GM21528 (cell line): ENCODE results near the gene ERGIC1.

Source experiments
- ATAC-seq: cut with Tn5 transposase; IDR thresholded peaks from one replicate; pipeline ENCODE4 v1.9.1; 2021; ENCODE audit warnings: mild to moderate bottlenecking, moderate library complexity; ENCODE audit not compliant: unreplicated experiment, low FRiP score

ERGIC1 gene

DNA sequence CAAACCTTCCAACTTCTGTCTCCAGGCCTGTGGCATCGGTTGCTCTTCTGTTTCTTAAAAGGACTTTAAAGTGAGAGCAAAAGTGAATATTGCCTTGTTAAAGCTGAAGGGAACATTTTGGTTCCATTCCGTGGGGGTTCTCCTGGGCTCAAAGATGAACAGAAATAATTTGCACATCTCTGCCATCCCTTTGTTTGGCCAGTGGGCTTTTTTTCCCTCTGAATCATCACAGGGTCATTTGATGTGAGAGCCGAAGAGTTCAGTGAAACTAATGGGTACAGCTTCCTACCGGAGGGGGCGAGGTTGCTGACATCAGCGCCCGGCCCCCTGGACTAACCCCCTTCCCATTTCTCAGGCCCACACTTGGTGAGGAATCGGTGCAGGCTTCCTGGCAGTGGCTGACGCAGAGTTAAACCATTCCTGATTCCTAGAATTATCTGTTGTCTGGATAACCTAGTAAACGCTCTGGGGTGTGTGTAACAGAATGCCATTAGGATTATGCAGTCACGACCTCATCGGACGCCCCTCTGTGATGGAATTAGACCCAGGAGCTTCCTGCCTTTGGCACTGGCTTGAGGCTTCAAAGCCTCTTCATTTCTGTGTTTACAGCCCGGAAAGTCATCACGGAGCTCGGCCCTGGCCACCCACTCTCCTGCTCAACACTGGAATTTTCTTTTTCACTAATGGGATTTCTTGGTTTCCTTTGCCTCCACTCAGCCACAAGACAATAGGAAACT is 63.6 kb downstream of the ERGIC1 start:
- no peak for ATAC-seq

DNA sequence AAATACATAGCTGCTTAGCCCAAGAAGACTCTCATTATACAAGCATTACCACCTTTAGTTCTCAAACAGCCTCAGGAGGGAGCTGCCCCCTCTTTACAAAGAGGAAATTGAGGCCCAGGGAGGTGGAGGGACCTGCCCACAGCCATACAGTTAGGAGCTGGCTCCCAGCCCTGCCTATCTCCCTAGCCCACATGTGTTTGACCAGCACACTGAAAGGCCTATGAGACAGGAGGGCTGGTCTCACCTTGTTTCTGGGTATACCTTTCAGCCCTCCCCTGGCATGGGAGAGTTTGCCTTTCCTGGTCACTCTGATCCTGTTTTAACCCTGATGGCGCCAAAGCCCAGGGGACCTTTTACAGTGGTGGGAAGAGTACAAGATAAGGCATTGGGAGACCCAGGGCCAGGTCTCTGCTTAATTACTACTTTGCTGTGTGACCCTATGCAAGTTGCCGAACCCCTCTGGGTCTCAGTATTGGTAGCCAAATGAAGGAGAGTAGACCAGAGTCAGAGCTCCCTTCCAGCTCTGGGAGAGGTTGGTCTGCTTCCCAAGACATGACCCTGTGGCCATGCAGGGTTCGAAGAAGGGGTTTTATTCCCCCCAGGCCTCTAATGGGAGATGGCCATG is 64.3 kb downstream of the ERGIC1 start:
- no peak for ATAC-seq

DNA sequence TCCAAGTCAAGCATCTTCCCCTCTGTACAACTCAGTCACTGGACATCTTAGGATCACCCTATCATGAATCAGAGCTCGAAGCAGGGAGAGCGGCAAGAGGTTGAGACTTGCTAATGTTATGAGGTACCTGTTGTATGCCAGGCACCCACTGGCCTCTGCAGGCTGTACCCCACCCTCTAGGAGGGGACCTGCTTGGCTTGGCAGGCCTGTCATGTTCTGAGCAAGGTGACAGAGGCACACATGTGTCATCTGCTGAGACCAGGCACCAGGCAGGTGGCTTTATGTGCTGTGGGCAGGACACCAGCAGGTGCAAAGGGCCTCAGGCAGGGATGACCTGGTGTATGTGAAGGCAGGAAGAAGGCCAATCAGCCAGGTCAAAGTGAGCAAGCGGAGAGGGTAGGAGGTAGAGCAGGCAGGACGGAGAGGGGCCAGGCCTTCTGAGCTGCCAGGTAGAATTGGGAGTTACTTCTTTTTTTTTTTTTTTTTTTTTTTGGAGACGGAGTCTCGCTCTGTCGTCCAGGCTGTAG is 64.9 kb downstream of the ERGIC1 start:
- ATAC-seq: no peak

DNA sequence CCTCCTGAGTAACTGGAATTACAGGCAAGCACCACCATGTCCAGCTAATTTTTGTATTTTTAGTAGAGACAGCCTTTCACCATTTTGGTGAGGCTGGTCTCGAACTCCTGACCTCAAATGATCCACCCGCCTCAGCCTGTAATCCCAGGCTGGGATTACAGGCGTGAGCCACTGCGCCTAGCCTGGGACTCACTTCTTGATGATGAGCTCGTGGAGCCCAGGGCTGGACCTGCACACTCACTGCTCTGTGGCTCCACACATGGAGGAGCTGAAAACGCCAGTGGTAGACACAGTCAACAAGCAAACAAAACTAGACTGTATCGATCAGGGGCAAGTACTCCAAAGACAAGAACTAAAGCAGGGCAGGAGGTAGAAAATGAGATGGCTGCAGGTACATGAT is 65.4 kb downstream of the ERGIC1 start:
- no peak for ATAC-seq

DNA sequence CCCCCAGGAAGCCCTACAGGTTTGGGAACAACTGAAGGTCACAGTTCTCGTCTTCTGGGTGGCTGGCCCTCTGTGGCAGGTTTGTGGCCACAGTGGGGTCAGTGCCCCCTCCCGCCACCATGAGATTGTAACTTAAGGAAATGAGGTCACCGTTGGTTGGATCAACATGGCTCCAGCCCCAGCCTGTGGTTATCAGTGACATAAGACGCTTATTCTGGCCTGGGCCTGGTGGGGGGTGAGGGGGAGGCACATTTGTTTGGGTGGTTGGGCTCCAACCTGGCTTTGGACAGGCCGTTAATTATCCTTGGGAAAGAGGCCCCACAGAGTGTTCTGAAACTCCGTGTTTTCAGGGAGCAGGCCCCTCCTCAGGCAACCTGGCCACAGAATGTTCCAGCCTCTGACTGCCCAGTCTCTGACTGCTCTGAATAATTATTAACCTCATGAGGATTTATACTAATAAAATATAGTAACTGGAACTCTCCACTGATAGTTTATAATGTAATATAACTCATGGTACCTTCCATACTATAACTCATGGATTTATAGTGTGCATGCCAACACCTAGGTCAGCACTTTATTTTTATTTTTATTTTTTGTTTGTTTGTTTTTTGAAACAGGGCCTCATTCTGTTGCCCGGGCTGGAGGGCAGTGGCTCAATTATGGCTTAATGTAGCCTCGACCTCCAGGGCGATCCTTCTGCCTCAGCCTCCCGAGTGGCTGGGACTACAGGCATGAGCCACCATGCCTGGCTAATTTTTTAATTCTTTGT is 67.1 kb downstream of the ERGIC1 start:
- no peak for ATAC-seq

DNA sequence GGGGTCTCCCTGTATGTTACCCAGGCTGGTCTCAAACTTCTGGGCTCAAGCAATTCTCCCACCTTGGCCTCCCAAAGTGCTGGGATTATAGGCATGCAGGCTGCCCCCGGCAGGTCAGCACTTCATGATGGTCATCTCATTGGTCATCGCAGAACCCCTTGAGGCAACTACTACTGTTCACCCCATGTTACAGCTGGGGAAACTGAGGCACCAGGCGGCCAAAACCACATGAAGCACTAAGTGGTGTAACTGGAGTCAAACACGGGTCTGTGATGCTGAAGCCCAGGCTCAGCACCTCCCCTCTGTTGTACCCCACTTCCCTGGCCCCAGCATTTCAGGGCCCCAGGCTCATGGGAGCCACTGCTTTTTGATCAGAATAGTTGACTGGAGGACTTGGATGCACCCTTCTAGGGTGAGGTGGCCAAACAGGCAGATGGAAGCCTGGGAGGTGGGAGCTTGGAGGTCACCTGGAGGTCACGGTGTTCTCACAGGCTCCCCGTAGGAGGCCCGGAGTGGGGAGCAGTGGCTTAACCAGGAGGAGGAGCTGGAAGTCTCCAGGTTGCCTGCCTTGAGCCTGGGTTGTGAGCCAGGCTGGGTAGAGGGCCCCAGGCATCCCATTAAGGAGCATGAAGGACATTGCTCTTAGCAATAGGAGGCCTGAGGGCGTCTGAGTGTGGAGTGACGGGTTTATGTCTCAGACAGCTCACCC is 67.9 kb downstream of the ERGIC1 start:
- no peak for ATAC-seq

DNA sequence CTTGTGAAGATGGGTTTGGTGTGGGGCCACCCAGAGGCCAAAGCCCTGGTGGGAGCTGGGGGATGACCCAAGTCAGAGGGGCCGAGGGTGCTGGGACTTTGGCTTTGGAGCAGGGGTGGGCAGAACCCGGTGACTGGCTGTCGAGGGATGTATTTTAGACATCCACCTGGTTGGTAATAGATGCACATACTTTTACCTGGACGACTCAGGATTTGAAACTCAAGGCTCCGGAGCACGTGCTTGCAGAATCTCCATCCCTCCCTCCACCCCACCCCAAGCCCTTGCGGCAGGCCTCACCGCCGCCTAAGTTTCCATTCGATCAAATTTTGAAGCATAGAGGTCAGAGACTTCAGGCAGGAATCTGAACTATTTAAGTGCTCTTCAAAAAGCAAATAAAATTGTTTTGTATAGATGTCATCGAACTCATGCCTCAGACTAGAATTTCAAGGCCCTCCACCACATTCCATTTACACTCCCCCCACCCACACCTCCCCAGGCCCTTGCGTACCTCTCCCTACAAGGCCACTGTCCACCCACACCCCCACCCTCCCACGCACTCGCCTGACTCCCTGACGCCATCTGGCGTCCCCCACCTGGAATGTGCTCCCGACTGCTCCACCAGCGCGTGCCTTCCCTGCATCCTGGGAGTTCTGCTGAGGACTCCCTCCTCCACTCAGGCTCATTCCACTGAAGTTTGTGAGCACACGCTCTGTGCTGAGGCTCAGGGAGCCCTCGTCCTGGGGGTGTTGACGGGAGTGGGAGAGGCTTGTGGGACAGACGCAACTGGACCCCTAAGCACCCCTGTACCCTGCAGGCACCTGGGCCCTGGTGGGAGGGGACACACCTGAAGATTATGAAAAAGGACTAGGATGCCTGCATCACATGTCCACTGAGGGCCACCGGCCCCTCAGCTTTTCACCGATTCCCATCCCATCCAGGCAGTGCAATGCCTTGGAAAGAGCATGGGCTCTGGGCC is 68.7 kb downstream of the ERGIC1 start:
- no peak for ATAC-seq

DNA sequence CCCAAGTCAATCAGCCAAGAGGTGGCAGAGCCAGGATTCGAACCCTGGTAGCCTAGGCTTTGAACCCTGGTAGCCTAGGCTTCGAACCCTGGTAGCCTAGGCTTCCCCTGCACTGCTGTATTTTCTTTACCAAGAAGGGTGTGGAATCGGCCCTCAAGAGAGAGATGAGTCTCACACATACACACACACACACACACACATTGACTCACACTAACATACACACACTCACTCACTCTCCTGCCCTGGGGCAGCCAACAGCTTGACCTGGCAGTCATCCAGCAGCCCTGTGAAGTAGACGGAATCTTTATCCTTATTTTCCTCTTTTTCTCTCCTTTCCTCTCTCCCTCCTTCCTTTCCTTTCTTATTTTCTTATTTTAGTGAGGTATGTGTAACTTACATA is 69.7 kb downstream of the ERGIC1 start:
- no peak for ATAC-seq

DNA sequence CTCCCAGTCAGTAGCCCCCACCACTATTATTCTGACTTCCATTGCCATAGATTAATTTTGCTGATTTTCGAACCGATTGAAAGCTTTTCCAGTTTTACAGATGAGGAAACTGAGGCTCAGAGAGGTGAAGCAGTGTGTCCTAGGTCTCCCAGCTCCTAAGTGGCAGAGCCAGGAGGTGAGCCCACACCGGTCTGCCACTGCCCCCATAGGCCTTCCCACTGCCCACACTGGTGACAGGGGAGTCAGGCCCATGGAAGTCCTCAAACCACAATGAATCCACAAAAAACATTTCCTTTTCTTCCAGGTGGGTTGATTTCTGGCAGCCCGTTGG is 70.2 kb downstream of the ERGIC1 start:
- no peak for ATAC-seq

DNA sequence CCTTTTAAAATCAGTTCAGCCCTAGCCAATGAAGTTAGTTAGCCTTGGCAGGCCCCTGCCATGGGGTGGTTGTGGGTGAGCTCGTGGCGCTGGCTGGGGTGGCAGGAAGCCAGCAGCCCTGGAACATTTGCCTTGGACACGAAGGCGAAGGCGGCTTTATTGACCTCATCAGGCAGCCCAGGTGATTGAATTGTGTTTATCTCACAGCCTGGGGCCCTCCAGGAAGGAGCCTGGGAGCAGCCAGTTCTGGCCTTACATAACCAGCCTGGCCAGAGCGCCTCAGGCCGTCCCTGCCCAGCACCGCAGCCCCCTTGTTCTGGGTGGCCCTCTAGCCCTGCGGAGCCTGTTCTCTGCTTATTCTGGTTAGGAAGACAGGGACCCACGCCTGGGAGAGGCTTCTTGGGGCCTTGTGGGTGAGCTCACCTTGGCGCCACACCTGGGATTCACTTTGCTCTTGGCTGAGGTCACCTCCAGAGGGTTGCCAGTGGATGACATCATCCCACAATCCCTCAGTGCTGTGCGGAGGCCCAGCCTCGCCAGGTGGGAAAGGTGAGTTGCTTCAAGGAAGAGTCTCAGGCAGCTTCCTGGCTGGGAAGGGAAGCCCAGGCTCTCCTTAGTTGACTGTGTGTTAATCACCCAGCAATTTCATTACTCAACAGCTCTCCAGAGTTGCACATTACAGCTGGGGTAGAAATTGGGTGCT is 70.7 kb downstream of the ERGIC1 start:
- no peak for ATAC-seq

DNA sequence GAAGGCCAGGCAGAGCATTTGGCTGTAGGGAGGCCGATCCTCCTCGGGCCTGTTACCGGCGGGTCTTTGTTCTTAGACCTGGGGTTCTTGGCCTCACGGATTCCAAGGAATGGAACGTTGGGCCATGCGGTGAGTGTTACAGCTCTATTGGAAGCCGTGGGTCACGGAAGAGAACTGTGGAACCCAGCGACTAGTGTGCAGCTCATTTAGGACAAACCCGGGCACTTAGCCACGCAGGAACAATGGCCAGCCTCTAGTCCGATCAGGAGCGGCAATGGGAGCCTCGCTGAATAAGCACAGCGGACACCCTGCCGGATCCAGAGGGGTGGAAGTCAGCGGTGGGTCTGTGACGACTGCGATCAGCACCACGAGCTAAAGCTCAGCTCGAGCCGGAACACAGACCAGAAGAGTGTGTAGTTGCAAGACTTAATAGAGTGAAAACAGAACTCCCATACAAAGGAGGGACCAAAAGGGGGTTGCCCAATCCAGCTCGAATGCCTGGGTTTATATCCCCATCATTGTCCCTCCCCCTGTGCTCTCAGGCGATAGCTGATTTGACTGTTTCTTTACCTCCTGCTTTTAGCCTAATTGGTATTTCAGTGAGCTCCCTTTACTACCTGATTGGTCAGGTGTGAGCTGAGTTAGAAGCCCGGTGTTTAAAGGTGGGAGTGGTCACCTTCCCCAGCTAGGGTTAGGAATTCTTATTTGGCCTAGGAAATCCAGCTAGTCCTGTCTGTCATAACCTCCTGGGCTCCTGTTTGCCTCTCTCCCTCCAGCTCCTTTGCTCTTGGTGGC is 71.5 kb downstream of the ERGIC1 start:
- ATAC-seq: no peak

DNA sequence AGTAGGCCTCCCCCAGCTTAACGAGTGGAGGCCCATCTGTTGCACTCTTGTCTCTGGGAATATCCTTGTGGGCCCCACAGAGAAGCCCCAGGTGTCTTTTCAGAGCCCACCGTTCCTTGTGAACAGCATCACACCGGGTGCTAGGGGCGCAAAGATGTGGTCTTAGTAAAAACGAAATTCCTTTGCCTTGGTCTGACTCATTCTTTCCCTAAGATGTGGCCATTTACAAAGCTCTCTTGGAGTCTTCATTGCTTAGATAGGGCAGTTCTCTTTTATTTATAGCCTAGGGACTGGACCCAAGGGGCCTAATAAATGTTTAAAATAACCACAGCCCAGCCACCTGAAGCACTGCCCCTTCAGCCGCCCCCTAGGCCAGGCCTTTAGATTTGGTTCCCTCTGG is 72.4 kb downstream of the ERGIC1 start:
- ATAC-seq: peak; percentile 52

DNA sequence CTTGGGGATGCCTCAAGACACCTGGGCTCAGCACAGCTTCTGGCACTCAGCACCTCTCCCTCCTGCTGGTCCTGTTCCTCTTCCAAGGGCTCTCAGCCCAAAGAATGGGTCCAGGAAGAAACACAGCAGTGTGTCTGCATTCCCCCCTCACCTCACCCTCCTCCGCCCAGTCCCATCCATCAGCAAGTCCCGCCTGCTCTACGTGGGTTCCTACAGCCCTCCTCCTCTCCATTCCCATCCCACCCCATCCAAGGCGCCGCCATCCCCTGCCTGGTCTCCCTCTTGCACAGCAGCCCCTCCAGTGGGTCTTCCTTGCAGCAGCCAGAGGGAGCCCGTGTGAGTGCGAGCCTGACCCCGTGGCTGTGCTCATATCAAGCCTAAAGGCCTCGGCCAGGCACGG is 72.8 kb downstream of the ERGIC1 start:
- no peak for ATAC-seq

DNA sequence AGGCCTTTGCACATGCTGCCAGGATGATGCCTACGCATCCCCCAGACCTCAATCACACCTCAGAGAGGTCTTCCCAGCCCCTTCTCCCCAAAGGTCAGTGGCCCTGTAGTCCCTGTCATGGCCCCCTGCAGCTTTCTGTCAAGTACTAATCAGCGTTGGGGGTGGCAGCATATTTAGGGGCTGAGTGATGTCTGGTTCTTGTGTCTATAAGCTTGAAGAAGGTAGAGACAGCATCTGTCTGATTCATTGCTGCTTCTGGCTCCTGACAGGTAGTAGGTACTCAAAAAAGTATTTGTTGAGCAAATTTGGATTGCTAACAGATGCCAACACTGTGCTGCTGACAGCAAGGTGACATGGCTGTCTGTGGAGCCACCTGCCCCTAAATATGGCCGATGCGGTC is 73.6 kb downstream of the ERGIC1 start:
- ATAC-seq: no peak

DNA sequence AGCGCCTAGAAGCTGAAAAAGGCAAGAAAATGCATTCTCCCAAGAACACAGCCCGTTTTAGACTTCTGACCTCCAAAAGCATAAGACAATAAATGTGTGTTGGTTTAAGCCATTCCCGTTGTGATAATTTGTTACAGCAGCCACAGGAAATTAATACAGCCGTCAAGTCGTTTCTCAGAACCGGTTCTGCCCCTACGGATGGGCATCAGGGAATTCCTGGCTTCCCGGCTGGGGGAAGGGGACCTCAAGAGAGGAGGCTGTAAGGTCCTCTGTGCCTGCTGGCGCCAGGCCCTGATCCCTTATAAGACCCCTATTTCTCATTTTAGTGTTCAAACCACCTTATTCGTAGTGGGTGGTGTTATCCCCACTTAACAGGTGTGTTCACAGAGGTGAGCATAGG is 74.6 kb downstream of the ERGIC1 start:
- ATAC-seq: no peak

DNA sequence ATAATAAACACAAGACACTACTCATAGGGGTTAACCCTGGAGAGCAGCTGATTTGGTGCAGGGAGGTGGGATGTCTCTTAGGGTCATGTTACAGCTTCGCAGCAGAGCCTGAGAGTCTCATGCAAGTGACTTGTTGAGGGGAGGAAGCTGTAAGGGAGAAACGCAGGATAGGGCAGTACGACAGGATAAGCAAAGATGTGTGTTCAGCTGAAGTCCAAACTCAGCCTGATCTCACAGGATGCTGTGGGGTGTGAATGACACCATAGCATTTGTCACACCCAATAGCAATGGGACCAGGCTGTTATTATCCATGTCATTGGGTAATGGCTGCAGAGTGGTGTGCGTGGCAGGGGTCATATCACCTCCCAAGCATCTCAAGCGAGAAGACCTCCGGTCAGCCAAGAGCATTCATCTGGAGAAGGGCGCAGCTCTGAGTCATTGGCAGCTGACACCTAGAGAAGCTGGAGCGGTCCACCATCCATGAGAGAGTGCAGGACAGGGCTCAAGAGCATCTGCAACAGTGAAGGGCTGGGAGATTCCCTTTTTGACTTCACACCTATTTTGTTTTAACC is 76.0 kb downstream of the ERGIC1 start:
- no peak for ATAC-seq

DNA sequence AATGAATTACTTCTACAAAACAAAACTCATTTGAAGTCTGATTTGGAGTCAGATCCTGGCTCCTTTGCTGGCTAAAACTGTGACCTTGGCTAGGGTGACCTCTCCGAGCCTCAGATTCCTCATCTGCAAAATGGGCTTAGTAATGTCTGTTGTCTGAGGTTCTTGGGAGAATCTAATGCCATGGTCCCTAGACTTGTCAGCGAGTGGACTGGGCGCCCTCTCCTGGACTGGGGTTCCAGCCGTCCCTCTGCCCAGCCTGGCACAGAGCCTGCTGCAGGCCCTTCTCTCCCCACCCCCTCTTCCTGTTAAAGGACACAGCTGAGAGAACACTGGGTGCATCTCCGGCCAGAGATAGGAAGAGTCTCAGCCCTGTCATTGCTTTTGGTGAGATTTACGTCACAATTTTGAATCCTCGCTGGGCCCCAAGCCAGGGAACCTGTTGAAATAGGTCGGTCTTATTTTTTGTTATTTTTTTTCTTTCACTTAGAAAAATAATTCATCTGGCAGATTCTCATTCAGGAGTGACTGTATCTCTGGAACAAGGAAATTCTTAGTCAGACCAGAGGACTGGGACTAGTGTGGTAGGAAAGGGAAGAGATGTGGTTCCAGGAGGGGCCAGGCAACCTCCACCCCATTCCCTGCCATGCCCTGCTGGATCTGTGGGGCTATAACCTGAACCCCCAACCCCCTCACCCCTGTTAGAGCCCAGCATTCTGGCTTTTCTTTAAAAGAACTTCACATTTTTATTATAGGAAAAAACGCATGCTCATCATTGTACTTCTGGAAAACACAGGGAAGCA is 77.0 kb downstream of the ERGIC1 start:
- no peak for ATAC-seq

DNA sequence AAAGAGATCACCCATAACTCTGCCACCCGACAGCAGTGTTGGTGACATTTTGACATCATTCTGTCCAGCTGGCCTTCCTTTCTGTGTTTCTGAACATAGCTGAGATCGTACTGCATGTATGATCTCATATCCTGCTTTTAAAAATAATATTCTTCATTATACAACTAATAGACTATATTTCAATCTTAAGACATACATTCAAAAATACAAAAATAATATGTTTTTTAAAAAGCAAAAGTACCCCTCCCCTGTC is 77.5 kb downstream of the ERGIC1 start:
- ATAC-seq: no peak
